Transverse colon (tissue), 4 donors: ENCODE results near the gene TTLL5.

Source experiments
- POLR2A ChIP-seq: fragments of 450-650 bp; IDR thresholded peaks from one replicate; pipeline ENCODE4 v1.6.1; 2016; ENCODE audit warnings: antibody characterized with exemption, mild to moderate bottlenecking, moderate library complexity
- POLR2AphosphoS5 ChIP-seq, 3 donors: sonication (generic); formaldehyde crosslinking; IDR thresholded peaks; one replicate each; pipeline ENCODE4 v1.6.1; 2016; ENCODE audit warnings: antibody characterized with exemption in 3 of 3
- TF ChIP-seq, protein P1 (sequence below), 5 experiments: fragments of 200-600 bp in 3 of 5; fragments of 450-650 bp in 2 of 5; sonication (generic) in 3 of 5; IDR thresholded peaks; 1 replicate in 2 of 5; 2 replicates in 3 of 5; pipeline ENCODE4 v1.5.1; 2016 to 2017; ENCODE audit warnings: antibody characterized with exemption in 5 of 5, inconsistent platforms in 3 of 5, mild to moderate bottlenecking in 2 of 5, moderate library complexity in 1 of 5

DNA sequence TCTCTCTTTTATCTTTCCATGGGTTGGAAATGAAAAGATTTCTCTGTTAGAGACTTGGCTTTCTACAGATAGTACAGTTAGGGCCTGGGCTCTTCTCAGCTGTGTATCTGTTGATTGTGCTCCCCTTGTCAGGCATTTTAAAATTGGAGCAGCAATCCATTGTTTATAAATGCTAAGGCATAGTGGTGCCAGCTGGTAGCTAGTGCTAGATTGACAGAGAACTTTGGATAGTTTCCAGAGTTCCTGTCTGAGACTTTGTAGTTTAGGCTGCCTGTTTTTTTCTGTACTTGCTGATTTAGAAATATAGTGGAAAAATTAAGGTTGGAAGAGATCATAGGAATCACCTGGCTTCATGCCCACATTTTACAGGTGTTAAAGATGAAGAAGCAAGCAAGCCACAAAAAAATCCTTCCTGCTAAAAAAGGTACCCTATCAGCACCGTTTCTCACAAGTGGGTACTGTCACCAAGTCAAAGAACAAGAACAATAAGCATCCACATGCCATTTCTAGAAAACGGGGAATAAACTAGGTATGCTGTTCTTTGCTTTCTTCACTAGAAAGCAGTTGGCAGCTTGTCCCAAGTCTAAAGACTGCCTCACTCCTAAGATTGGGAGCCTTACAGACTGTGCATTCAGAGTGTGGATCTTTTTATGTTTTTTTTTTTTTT is 6.2 kb downstream of the TTLL5 start:
- TF ChIP-seq, protein P1, sequence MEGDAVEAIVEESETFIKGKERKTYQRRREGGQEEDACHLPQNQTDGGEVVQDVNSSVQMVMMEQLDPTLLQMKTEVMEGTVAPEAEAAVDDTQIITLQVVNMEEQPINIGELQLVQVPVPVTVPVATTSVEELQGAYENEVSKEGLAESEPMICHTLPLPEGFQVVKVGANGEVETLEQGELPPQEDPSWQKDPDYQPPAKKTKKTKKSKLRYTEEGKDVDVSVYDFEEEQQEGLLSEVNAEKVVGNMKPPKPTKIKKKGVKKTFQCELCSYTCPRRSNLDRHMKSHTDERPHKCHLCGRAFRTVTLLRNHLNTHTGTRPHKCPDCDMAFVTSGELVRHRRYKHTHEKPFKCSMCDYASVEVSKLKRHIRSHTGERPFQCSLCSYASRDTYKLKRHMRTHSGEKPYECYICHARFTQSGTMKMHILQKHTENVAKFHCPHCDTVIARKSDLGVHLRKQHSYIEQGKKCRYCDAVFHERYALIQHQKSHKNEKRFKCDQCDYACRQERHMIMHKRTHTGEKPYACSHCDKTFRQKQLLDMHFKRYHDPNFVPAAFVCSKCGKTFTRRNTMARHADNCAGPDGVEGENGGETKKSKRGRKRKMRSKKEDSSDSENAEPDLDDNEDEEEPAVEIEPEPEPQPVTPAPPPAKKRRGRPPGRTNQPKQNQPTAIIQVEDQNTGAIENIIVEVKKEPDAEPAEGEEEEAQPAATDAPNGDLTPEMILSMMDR (IDR thresholded peaks at IDR 0.05) = no peak
- TF ChIP-seq POLR2A (no peak), POLR2AphosphoS5 (IDR thresholded peaks at IDR 0.05) (no peak)
